ENCODE data around the gene MPZL2.

The MPZL2 gene

DNA sequence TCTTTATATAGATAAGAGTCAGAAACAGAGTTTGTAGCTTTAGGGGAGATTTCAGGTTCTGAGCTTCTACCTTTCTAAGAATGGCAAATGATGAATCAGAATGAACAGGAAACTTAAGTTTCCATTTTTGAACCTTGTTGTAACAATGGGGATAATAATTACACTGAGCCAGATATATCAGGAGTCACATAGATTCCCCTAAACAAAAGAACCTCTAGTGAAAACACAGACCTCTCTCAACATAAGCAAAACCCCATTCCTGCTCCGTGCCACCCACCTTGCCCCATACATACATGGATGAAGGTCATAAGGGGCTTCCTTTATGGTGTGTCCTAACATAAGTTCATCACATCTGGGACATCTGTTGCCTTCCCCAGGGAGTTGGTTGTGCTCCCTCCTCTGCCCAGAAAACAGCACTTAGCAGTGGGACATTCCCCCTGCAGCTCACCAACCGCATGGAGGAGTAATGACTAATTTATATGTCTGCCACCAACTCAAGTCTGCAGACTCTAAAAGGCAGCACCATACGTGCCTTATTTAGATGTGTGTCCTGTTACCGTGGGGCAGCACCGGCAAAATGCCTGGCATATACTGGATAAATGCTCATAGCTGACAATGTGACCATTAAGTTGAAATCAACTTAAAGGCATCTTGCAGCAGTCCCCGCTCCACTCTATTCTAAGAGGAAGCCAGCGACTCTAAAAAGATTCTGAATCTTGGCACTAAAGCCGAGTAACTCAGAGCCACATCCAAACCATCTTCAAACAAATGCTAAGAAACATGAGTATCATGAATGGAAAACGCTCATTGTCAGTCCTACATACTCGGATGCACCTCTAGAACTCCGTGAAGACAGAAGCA, 47.2 kb downstream of the MPZL2 start:
- DNase-seq, result no peak

DNA sequence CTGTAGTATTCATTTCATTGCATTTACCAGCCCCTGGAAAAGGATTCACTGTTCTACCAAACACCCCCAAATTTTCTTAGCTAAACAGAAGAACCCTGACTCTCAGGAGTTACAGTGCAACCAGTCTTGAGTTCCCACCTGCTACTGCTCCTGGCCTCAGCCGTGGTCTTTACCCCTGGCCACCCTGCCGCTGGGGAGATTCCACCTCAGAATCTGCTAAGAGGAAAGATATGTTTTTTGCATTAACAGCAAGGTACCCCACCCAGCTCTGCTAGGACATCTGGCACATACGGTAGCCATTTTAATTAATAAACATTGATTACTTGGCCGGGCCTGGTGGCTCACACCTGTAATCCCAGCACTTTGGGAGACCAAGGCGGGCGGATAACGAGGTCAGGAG, 48.3 kb downstream of the MPZL2 start:
- DNase-seq, result no peak

DNA sequence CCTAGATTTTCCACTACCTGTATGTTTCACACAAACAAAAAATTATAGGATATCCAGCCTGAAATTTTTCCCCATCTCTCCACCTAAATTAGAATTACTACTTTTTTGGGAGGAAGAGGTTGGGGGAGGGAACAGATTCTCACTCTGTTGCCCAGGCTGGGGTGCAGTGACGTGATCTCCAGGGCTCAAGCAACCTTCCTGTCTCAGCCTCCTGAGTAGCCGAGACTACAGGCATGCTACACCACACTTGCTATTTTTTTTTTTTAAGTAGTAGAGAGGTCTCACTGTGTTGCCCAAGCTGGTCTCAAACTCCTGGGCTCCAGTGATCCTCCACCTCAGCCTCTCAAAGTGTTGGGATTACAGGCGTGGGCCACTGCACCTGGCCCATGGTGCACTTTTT, 48.8 kb downstream of the MPZL2 start:
- DNase-seq, result no peak

DNA sequence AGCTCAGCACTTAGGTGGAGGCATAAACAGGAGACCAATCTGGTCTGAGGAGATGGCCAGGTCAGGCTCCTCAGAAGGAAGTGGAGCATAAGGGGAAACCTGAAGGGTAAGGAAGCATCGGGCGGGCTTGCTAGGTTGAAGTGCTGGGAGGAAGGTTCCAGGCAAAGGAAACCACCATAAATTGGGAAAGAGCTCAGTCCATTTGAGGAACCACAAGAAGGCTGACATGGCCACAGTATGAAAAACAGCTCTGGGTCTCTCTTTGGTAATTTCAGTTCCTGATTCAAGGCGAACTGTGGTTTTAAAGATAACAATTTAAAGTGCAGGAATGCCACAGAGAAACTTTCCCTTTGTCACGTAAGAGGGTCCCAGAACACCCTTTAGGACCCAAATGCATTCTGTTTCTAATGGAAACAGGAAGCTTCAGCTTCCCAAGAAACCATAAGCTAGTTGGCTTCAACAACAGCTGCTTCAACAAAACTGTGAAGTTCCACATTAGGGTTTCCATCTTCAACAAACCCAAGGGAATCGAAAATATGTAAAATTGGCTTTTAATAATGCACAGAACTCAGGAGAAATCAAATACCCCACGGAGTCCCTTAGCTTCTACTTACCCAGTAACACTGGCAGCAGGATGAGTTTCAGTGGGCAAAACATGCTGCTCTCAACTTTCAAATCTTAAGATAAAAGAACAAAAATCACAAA, 49.7 kb downstream of the MPZL2 start:
- no peak for DNase-seq

DNA sequence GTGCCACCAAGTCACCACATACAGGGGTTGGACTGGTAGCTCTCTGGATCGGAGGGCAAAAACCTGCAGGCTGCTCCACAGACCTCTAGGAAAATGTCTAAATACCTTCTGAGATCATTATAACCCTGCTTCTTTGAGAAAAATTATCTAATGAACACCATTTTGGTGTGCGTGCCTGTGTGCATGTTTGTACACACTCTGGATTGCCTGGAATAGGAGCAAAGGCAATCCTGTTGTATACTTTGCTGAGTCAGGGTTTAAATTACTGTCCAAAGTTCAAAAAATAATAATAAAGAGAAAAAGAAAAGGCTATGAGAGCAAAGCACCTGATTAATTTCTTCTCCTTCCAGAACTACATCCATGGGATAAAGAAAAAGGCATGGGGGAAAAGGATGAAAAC, 50.3 kb downstream of the MPZL2 start:
- no peak for DNase-seq

DNA sequence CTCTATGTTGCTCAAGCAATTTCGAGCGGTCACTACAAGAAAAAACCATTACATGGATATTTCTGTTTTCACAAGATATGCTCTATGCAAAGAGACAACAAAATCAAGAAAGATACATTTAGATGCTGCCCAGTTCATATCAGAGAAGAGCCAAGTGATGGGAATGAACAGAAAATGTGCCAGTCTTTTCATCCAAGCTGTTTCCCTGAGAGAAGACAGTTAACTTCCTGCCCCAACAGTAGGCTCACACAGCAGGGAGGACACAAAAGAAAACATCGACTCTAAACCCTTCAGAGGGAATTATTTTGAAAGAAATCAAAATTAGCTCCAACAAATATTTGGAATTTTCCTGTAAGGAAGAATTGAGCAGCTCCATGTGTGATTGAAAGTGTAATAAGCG, 50.9 kb downstream of the MPZL2 start:
- no peak for DNase-seq

DNA sequence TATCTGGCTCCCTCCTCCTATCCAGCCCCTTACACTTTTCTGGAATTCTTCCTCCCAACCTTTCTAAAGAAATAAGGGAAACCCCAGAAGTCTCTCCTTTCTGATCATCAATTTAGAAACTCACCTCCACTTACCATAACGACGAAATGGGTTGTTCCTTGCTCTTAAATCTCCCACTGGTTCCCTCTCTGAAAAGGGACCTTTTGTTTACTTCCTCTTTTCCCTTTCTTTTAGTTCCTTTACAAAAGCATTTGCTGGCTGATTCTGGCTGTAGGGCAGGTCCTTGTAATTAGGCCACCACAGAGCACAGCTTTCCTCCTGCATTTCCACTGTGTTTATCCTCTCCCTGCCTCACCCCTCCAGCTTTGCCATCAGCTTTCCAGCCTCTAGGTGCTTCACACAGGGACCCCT, 51.3 kb downstream of the MPZL2 start:
- no peak for DNase-seq

DNA sequence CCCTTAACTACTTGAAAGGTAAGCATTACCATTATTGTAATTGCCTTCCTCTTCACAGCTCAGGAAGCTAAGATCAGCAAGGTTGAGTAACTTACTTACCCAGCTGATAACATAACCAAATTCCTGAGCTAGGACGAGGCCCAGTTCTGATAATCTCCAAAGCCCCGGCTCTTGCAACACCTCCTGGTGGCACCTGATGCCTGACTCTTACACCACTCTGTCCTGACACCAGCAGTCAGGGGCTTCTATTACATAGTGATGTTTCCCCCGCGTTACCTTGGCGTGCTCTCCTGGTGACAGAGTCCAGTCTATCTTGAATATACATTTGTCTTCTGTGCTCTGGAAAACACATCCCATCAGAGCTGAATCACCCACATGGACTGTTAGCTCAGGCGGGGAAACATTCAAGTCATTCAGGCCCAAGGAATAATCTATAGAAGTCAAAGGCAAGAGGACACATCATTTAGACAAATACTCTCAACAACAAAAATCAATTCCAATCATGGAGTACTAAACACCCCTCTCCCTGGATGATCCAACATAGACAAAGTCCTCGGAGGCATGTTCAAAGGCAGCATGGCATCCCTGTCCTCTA, 51.9 kb downstream of the MPZL2 start:
- no peak for DNase-seq

DNA sequence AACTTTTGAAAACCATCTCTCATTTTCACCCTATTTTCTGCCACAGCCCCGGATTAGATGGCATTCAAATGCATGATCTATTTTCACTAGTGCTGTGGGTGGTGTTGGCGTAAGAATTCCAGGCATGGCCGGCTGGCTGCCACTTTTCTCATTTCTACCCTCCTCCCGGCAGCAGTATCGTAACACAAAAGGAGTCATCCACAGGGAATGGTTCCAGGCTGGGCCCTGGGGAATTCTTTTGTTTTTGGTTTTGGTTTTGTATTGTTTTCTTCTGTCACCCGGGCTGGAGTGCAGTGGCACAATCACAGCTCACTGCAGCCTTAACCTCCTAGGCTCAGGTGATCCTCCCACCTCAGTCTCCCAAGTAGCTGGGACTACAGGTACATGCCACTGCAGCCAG, 53.1 kb downstream of the MPZL2 start:
- DNase-seq, result no peak

DNA sequence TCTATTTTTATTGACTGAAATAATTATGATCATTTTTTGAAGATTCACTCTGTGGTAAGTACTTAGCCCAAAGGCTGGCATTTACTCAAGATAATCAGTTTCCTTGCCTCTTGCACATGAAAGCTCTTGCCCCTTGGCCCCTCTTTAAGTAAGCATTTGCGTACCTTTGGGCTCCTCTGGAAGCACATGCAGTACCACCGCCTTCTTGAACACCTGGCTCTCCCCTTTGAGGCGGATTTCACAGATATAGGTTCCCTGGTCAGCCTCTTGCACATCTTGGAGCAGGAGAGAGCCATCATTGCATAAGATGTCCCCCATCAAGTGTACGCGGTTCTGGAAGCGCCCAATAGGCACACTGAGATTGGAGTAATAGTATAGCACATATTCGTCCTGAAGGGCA, 53.8 kb downstream of the MPZL2 start:
- DNase-seq, result no peak

DNA sequence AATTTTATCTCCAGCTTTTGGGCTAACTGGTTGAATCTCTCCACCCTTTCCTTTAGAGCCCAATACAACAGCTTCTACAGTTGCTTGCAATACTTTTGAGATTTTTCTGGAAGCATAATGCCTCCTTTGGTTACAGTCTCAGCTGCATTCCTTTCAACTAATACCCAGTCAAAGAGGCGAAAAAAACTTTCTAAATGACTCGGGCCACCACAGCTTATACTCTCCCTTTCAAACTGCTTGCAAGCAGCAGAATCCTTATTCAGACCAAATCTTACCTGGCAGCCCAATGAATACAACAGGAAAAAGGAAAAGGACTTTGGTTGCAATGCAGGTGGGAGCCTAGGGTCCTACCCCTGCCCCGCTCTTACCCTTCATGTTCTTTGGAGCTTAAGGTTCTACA, 55.1 kb downstream of the MPZL2 start:
- no peak for DNase-seq

DNA sequence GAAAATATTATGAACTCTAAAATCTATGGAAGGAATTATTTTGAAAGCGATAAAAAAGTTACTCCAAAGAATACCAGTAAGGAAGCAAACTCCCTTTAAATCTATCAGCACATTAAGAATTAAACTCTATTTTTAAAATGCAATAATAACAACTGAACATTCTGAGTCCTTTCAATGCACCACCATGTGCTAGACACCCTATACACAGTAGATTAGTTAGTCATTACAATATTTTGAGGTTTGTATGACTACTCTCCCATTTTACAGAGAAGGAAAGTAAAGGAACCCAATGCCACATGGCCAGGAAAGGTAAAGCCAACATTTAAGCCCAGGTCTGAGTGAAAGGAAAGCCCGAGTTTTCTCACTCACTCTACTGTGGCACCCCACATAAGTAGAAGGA, 57.0 kb downstream of the MPZL2 start:
- no peak for DNase-seq

DNA sequence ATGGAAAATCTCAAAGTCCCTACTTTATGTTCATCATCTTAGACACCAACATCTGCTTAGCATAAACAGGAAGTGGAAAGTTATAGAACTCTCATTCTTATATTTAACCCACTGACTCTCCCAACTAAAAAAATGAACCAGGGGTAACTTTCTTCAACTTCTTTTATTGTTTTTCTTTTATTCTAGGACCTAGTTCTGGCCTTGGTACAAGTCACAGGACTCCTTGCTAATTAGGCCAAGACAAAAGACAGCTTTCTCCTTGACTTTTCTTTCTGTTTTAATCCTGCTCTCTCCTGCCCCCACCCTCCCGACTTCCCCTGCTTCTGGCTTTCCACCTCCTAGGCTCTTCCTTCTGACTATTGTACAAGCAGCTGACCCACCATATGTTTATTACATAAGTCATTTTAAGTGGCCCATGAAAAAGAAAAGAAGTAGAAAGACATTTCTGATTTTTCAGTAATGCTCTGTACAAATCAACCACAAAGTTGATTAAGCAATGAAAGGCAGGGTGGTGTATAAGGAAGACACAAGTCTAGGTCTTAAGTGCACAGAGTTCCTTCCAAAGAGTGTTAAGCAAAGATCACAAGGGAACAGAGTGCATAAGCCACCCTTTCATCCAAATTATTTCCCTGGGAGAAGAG, 57.6 kb downstream of the MPZL2 start:
- DNase-seq, result no peak

DNA sequence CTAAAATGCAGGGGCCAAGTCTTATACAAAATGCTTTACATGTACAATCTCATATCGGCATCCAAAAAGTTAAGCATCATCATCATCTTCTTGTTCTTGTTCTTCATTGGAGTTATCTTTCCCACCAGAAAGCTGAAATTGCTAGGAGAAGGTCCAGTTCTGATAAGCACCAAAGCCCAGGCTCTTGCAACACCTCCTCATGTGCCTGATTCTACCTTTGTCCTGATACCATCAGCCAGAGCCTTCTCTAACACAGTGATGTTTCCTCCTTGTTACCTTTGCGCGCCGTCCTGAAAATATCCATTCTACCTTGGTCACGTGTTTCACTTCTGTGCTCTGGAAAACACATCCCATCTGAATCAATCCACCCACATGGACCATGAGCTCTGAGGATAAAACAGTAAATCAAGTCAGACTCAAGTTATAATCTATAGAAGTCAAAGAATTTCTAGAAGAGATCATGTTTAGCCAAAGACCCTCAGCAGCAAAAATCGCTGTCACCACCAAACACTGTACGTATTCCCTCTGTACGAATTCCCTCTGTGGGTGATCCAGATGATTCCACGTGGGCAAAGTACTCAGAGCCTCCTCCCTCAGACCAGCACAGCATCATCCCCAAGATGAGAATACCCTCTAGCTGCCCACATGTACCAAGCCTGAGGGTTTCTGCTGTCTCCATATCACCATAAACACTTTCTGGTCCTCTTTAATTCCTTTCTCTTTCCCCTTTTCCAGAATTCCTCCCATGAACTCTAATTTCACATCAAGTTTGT, 58.3 kb downstream of the MPZL2 start:
- DNase-seq, result no peak

Data from NCI-H2081 treated with DMSO at 0.1 percent for 48 hours (cell line).